Subcutaneous abdominal adipose tissue (tissue), 5 donors: ENCODE measurements around the gene ZDHHC24.
A peak's percentile ranks its signal among the peaks of the same experiment; 100 is the strongest.
"Not testable (repeated sequence)": the region's sequence is repeated elsewhere in the genome, so short reads cannot be mapped to it uniquely, and the experiment has no call there.

Experiments used
- H3K27ac ChIP-seq: one replicate; pipeline ENCODE4 v1.7.0; 2013; ENCODE audit warnings: low read depth, mild to moderate bottlenecking, inconsistent platforms, low read length, moderate library complexity
- H3K27me3 ChIP-seq, 5 donors: one replicate each; pipeline ENCODE4 v1.7.0; 2013; ENCODE audit warnings: low read length in 5 of 5, inconsistent platforms in 1 of 5; ENCODE audit not compliant: control insufficient read depth in 5 of 5, insufficient read depth in 4 of 5
- H3K36me3 ChIP-seq, 5 donors: one replicate each; pipeline ENCODE4 v1.7.0; 2013; ENCODE audit warnings: low read length in 5 of 5; ENCODE audit not compliant: control insufficient read depth in 5 of 5, insufficient read depth in 5 of 5
- H3K4me1 ChIP-seq, 5 donors: one replicate each; pipeline ENCODE4 v1.7.0; 2013; ENCODE audit warnings: low read length in 5 of 5, mild to moderate bottlenecking in 3 of 5, moderate library complexity in 1 of 5; ENCODE audit not compliant: control insufficient read depth in 5 of 5, insufficient read depth in 5 of 5
- H3K4me3 ChIP-seq, 5 donors: one replicate each; pipeline ENCODE4 v1.7.0; 2013; ENCODE audit warnings: low read length in 5 of 5, low read depth in 1 of 5
- H3K9ac ChIP-seq, 5 donors: one replicate each; pipeline ENCODE4 v1.7.0; 2013; ENCODE audit warnings: low read length in 5 of 5, mild to moderate bottlenecking in 4 of 5, moderate library complexity in 3 of 5
- H3K9me3 ChIP-seq, 5 donors: one replicate each; pipeline ENCODE4 v1.7.0; 2013; ENCODE audit warnings: low read length in 5 of 5; ENCODE audit not compliant: control insufficient read depth in 5 of 5
- donor health status: healthy.
- donor health status: healthy.
- donor health status: healthy.
- donor health status: healthy.
- donor health status: healthy.

ZDHHC24 gene

GRCh38 chr11:66545701-66546367, at the start of gene ZDHHC24:
Gene ZDHHC24 (minus strand): TSS chr11:66546048. CDS start chr11:66546003, 45 bp downstream.
- peak within 1 kb of the TSS; percentile 60 for H3K27ac ChIP-seq
- no peaks in the 10 kb centered on the region for H3K9me3 ChIP-seq
- peak within 1 kb of the TSS; percentile 70 to 90 (median 78) for H3K4me3 ChIP-seq
- H3K27me3 ChIP-seq, result no peaks in the 10 kb centered on the region
- peaks cover 0 to 28% (median 22%) of the 10 kb centered on the region in 5 donors for H3K36me3 ChIP-seq
- H3K9ac ChIP-seq, result peak within 1 kb of the TSS; percentile 26 to 87 (median 83)
- peaks cover 0 to 39% (median 33%) of the 10 kb centered on the region in 5 donors for H3K4me1 ChIP-seq

GRCh38 chr11:66595245-66595904, 49.5 kb upstream of the ZDHHC24 start:
- H3K27me3 ChIP-seq, result no peaks in the 10 kb centered on the region
- peak overlapping the region in 2 of 5 donors; percentile 6 to 25 for H3K9ac ChIP-seq
- H3K4me3 ChIP-seq, result no peak overlapping the region
- peaks cover 4 to 37% (median 30%) of the 10 kb centered on the region in 5 donors for H3K4me1 ChIP-seq
- H3K9me3 ChIP-seq, result no peaks in the 10 kb centered on the region
- no peak overlapping the region for H3K27ac ChIP-seq
- peaks cover 0 to 15% (median 13%) of the 10 kb centered on the region in 5 donors for H3K36me3 ChIP-seq

GRCh38 chr11:66593650-66594049, 47.8 kb upstream of the ZDHHC24 start:
- H3K4me3 ChIP-seq, result peak overlapping the region; percentile 80 to 95 (median 89)
- no peaks in the 10 kb centered on the region for H3K9me3 ChIP-seq
- peaks cover 4 to 34% (median 25%) of the 10 kb centered on the region in 5 donors for H3K4me1 ChIP-seq
- H3K27me3 ChIP-seq, result no peaks in the 10 kb centered on the region
- no peaks in the 10 kb centered on the region for H3K36me3 ChIP-seq
- H3K27ac ChIP-seq, result peak overlapping the region; percentile 69
- H3K9ac ChIP-seq, result peak overlapping the region; percentile 84 to 94 (median 92)

- Histone ChIP-seq H3K4me3 (peak overlapping the region; percentile 80 to 95 (median 89)), H3K36me3 (no peaks in the 10 kb centered on the region), H3K27me3 (no peaks in the 10 kb centered on the region), H3K9ac (peak overlapping the region; percentile 84 to 94 (median 92)), H3K9me3 (no peaks in the 10 kb centered on the region), H3K27ac (peak overlapping the region; percentile 69), H3K4me1 (peaks cover 4 to 34% (median 25%) of the 10 kb centered on the region in 5 donors)
Measured at GRCh38 chr11:66593303-66593635, 47.4 kb upstream of the ZDHHC24 start.

GRCh38 chr11:66592457-66593302, 46.8 kb upstream of the ZDHHC24 start, which contains the start of the genes CCDC87 and CCS:
Gene CCDC87 (minus strand): TSS chr11:66593063. CDS start chr11:66593015, 48 bp downstream.
Gene CCS (plus strand): TSS chr11:66593185. CDS start chr11:66593262, 77 bp downstream.
- peak within 1 kb of the TSS; percentile 80 to 95 (median 89) for H3K4me3 ChIP-seq
- H3K4me1 ChIP-seq, result peaks cover 4 to 34% (median 25%) of the 10 kb centered on the region in 5 donors
- peak within 1 kb of the TSS; percentile 69 for H3K27ac ChIP-seq
- H3K9ac ChIP-seq, result peak within 1 kb of the TSS; percentile 84 to 94 (median 92)
- H3K27me3 ChIP-seq, result no peaks in the 10 kb centered on the region
- no peaks in the 10 kb centered on the region for H3K9me3 ChIP-seq
- no peaks in the 10 kb centered on the region for H3K36me3 ChIP-seq

- Histone ChIP-seq H3K9ac (no peak overlapping the region), H3K27me3 (no peaks in the 10 kb centered on the region), H3K4me1 (peaks cover 4 to 34% (median 25%) of the 10 kb centered on the region in 5 donors), H3K4me3 (no peak overlapping the region), H3K27ac (no peak overlapping the region), H3K9me3 (no peaks in the 10 kb centered on the region), H3K36me3 (no peaks in the 10 kb centered on the region)
Measured at GRCh38 chr11:66591175-66591574, 45.3 kb upstream of the ZDHHC24 start.

GRCh38 chr11:66589996-66590675, 44.3 kb upstream of the ZDHHC24 start:
- no peak overlapping the region for H3K9ac ChIP-seq
- no peaks in the 10 kb centered on the region for H3K9me3 ChIP-seq
- H3K27ac ChIP-seq, result no peak overlapping the region
- H3K4me3 ChIP-seq, result no peak overlapping the region
- no peaks in the 10 kb centered on the region for H3K36me3 ChIP-seq
- H3K27me3 ChIP-seq, result no peaks in the 10 kb centered on the region
- peaks cover 4 to 26% (median 20%) of the 10 kb centered on the region in 5 donors for H3K4me1 ChIP-seq

- H3K9me3 ChIP-seq, H3K4me3 ChIP-seq, H3K27me3 ChIP-seq, H3K9ac ChIP-seq, H3K36me3 ChIP-seq, H3K27ac ChIP-seq: not testable (repeated sequence)
- peaks cover 4 to 18% (median 17%) of the 10 kb centered on the region in 5 donors for H3K4me1 ChIP-seq
Measured at GRCh38 chr11:66589315-66589714, 43.5 kb upstream of the ZDHHC24 start.

GRCh38 chr11:66586136-66586535, 40.3 kb upstream of the ZDHHC24 start:
- no peaks in the 10 kb centered on the region for H3K9me3 ChIP-seq
- H3K27me3 ChIP-seq, result no peaks in the 10 kb centered on the region
- no peaks in the 10 kb centered on the region for H3K4me1 ChIP-seq
- no peaks in the 10 kb centered on the region for H3K36me3 ChIP-seq
- H3K4me3 ChIP-seq, result no peak overlapping the region
- H3K9ac ChIP-seq, result no peak overlapping the region
- no peak overlapping the region for H3K27ac ChIP-seq
